Measurements from ENCODE around the gene ATXN7L2.

GRCh38 chr1:109466125-109466451 is 17.6 kb upstream of the ATXN7L2 start:
- TF ChIP-seq, protein P1, sequence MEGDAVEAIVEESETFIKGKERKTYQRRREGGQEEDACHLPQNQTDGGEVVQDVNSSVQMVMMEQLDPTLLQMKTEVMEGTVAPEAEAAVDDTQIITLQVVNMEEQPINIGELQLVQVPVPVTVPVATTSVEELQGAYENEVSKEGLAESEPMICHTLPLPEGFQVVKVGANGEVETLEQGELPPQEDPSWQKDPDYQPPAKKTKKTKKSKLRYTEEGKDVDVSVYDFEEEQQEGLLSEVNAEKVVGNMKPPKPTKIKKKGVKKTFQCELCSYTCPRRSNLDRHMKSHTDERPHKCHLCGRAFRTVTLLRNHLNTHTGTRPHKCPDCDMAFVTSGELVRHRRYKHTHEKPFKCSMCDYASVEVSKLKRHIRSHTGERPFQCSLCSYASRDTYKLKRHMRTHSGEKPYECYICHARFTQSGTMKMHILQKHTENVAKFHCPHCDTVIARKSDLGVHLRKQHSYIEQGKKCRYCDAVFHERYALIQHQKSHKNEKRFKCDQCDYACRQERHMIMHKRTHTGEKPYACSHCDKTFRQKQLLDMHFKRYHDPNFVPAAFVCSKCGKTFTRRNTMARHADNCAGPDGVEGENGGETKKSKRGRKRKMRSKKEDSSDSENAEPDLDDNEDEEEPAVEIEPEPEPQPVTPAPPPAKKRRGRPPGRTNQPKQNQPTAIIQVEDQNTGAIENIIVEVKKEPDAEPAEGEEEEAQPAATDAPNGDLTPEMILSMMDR (IDR thresholded peaks at IDR 0.05 in 2 of 3, conservative IDR thresholded peaks at IDR 0.05 in 1 of 3; ENCODE audit: control insufficient read depth in 2 of 3, extremely low read depth in 1 of 3, insufficient read depth in 1 of 3, low read depth in 3 of 3, low read length in 3 of 3): no peak
- TF ChIP-seq, protein P2, sequence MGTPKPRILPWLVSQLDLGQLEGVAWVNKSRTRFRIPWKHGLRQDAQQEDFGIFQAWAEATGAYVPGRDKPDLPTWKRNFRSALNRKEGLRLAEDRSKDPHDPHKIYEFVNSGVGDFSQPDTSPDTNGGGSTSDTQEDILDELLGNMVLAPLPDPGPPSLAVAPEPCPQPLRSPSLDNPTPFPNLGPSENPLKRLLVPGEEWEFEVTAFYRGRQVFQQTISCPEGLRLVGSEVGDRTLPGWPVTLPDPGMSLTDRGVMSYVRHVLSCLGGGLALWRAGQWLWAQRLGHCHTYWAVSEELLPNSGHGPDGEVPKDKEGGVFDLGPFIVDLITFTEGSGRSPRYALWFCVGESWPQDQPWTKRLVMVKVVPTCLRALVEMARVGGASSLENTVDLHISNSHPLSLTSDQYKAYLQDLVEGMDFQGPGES (IDR thresholded peaks at IDR 0.05): no peak
- TF ChIP-seq FOXM1 (IDR thresholded peaks at IDR 0.05; ENCODE audit: low read depth, low read length) (no peak), POLR2A (IDR thresholded peaks at IDR 0.05; ENCODE audit: low read depth, low read length) (no peak), ZNF24 (IDR thresholded peaks at IDR 0.05) (no peak), CREB1 (IDR thresholded peaks at IDR 0.05; ENCODE audit: low read depth) (no peak), EZH2 (IDR thresholded peaks at IDR 0.05; ENCODE audit: borderline replicate concordance, control insufficient read depth, low read depth, low read length) (0 out of 2 replicates have a peak, but pooled peaks have one; percentile 72)

All from GM12878 (cell line).